COLO829 (cell line): ENCODE results near the gene C1orf105.
"Not testable (repeated sequence)": the region's sequence is repeated elsewhere in the genome, so short reads cannot be mapped to it uniquely, and the experiment has no call there.

ENCODE experiments used
- DNase-seq: peaks from one replicate; pipeline ENCODE4 v3.0.0; 2012; ENCODE audit warnings: low spot score

C1orf105 gene

DNA sequence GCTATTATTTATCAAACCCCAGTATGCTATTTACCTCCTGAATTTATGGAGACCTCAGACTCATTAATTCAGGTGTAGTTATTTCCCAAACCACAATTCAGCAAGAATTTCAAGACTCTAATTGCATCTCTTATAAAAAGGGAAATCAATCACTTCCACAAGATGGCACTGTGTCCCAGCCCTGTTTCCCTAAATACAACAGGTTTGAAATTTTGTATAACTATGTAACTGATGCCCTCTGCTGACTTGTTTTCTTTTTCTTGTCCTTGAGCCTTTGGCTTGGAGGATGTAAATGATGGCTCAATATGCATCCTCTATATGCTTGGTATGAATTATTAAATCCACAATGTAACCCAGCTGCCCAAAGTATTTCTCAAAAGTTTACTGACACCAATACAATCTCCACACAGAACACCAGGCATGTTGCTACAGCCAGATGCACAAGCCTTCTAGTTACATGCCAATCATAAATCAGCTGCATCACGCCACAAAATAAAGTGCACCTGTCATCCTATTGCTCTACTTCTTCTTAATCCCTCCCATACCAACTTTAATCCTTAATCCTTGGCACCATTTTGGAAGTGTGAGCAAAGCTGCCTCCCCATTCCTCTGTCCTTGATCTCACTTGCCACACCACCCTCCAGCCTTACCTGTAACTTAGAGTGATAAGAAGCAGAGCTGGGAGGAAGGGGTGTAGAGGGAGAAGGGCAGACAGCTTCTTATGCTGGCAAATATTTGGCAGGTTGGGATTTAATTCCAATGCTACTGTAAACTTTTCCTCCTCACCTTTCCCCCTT, 9.0 kb downstream of the C1orf105 start:
- peak; percentile 87 for DNase-seq

DNA sequence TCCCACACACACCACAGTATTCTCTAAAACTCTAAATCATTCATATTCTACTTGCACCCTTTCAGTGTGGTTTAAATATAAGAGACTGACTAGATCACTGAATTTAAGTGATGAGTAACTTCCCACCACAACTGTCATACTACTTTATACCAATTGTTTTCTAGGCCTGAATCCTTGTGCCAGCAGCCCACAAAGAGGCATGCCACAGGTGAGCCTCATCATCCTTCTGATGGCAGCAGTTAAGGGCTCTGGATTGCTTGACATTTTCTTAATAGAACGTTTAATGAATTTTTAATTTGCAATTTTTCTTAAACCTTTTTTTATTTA, 9.6 kb downstream of the C1orf105 start:
- no peak for DNase-seq

GRCh38 chr1:172431204-172431603, 10.7 kb downstream of the C1orf105 start:
- DNase-seq: no peak

DNA sequence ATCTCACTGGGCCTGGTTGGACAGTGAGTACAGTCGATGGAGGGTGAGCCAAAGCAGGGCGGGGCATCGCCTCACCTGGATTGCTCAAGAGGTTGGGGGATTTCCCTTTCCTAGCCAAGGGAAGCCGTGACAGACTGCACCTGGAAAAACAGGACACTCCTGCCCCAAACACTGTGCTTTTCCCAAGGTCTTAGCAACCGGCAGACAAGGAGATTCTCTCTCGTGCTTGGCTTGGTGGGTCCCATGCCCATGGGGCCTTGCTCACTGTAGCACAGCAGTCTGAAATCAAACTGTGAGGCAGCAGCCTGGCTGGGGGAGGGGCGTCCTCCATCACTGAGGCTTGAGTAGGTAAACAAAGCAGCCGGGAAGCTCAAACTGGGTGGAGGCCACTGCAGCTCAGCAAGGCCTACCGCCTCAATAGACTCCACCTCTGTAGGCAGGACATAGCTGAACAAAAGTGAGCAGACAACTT, 11.3 kb downstream of the C1orf105 start:
- DNase-seq: no peak

GRCh38 chr1:172437183-172437582, 16.7 kb downstream of the C1orf105 start:
- DNase-seq: not testable (repeated sequence)

DNA sequence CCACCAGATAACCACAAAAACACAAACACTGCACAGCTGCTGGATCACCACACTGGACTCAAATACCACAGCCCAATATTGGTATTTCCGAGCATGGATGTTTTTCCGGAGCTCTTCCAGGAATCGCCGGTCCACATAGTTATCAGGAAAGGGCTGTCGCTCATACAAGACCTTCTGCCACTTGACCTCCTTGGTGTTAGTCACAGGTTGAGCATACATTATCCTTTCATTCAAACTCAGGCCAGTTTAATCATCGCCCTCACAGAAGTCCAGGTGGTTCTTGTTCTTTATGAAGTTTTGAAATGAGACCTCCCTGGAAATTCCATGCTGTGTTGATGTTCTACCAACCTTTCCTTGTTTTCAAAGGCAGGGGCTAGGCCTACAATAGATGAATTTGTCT, 21.9 kb downstream of the C1orf105 start:
- no peak for DNase-seq

DNA sequence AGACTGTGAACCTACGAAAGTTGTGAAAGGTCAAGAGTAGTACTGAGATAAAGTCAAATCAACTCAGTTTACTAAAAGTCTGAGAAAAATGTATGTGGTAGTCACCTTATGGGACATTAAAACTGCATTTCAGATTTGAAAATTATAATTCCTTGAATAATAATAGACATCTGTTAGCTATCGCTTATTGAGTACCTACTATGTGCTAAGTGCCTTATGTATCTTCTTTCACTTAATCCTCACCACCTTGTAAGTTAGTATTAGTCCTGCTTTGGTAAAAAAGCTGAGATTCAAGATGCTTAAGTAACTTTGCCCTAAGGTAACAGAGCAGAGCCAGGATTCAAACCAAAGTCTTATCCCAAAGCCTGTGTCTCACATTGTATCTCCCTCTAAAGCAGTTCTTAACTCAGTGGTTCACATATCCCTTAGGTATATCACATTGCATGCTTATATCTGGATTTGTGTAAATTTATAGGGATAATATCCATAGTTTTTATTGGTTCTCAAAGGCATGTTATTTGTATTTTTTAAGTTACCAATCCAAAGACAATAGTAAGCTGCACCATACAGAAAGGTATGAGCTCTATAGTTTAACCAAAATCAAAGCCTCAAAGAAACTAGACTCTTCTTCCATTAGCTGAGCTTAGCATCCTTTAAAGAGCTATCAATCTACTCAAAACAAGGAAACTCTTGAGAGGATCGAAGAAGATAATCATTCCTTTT, 22.5 kb downstream of the C1orf105 start:
- no peak for DNase-seq

GRCh38 chr1:172443666-172444453, 23.4 kb downstream of the C1orf105 start, which contains the start of gene PIGC:
TSS of gene PIGC (minus strand) at chr1:172444069. CDS start at chr1:172442622, 1,447 bp downstream.
- DNase-seq: peak; percentile 92

GRCh38 chr1:172446547-172446946, 26.1 kb downstream of the C1orf105 start:
- no peak for DNase-seq

DNA sequence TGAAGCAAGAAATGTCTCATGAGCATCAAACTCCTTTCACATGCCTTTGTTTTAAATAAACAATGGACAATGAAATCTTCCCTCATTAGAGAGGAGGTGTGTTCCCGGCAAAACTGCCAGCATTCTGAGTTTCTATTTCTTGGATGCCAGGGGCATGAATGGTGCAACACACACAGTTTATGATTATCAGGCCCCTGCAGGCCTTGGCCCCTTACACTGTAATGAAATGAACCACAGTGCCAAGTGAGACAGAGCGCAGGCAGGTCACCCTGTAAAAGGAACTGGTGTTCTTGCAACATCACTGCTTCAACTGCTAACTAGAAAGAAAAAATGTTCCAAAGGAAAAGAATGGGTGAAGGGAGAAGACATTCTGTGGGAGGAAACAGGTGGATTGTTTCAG, 27.2 kb downstream of the C1orf105 start:
- no peak for DNase-seq

GRCh38 chr1:172448995-172449584, 28.6 kb downstream of the C1orf105 start:
- no peak for DNase-seq

DNA sequence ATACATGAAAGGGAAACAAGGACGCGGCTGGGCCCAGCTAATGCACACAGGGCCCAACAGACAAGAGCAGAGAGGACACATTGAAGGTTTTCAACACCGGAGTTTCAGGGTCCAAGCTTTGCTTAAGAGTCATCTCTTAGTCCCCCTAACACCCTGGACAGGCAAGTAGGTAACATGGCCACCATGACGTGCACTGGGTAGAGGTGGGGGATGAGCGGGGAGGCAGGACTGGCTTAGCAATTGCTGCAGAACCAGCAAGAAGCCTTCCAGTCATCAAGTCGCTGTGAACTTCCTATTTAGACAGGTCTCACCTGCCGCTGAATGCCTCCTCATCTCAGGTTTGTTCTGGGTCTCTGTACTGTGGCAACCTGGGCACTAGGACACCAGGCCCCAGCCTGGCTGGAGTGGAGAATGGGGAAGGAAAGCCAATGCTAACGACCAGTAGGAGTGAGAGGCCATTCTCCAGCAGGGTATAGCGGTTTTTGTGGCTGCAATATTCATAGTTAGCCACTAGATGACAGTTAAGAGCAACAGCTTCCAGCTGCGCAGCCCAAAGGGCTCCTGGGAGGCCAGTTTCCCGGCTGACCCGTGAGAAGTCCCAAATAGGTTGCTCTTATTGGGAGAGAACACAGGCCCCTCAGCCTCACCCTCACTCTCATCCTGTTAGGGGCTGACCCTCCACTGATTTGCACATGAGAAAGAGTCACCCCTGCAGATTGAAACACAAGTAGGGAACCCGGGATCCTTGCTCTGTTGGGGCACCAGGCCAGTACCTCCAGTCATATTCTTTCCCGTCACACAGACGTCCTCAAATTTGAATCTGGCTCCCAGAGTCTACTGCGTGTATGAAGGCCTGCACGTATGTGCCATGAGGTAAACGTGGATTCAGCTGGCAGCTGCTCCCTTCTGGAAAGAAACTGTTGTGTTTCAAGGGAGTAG, 29.4 kb downstream of the C1orf105 start:
- DNase-seq: peak; percentile 79

DNA sequence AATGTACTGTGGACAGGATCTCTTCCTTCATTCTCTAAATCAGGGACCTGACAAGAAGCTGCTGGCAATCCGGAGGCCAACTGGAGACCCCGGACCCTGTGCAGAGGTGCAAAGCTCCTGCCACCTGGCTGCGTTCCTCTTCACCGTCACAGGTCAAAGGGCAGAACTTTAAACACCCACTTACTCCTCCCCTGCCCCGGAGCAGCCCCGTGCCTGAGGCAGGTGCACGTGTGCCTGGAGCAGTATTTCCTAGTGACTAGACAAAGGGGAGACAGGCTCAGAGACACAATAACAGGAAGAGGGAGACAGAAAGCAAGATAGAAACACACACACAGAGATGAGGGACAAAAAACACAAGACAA, 30.0 kb downstream of the C1orf105 start:
- DNase-seq: no peak

DNA sequence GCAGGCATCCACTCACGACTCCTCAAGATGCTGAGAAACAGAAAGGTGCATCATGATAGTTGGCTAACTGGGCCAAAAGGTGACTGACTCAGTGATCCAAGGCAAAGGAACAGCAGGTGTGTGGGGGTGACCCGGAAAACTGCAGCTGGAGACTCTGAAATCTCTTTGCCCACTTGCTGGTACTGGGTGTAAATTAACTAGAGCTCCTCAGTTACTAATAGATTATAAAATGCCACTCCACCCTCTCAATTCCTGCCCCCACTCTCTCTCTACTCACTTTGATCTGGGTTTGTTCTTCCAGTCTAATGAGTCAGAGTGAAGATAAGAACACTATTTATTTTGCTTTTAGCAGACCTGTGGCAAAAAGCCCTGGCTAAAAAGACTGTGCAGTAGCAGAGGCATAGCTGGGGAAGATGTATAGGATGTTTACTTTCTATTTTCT, 30.5 kb downstream of the C1orf105 start:
- DNase-seq: peak; percentile 61

GRCh38 chr1:172452536-172453152, 32.2 kb downstream of the C1orf105 start:
- DNase-seq: no peak

- no peak for DNase-seq
Observed at GRCh38 chr1:172453153-172453545, 32.7 kb downstream of the C1orf105 start.

- DNase-seq: no peak
Observed at GRCh38 chr1:172453607-172454006, 33.1 kb downstream of the C1orf105 start.

GRCh38 chr1:172455451-172455850, 35.0 kb downstream of the C1orf105 start:
- DNase-seq: no peak

- no peak for DNase-seq
Observed at GRCh38 chr1:172456344-172456769, 35.9 kb downstream of the C1orf105 start.

DNA sequence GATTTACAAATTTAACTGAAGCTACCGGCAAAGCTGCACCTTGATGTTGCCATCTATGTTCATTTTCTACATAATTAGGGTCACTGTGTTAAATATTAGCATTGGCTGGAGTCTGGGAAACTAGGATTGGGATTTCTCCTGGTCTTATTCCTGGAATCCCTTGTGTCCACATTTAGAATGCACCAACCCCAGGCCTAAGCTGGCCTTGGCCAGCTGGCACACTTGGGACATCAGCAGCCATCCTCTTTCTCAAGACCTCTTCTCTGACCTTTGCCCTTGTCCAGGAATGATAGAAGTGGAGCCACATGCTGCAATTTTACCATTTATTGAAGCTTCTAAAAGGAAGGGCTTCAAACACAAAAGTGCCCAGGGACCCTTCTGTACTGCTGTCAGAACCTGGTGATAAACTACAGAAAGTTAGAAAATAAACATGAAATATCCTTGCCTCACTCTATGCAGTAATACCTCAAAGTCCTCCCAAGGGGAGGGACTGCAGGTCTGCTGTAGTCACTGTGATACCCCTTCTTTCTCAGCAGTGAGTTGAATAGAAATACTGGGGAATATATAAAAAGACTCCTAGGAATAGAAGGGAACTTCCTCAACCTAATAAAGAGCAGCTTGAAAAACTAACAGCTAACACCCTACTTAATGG, 37.1 kb downstream of the C1orf105 start:
- DNase-seq: no peak
